Measurements from ENCODE around the gene PTGES3. TPM values are rescaled to one million over a fixed set of nuclear protein-coding genes. Genes with fewer than 3 reads are reported as not detected.
A peak's percentile ranks its signal among the peaks of the same experiment; 100 is the strongest.

The PTGES3 gene
- total and polyA plus RNA-seq, 2 of the 8 experiments (the other 6 are each of a cell fraction or from before 2014, with no cell fraction given): 111 to 464 TPM

DNA sequence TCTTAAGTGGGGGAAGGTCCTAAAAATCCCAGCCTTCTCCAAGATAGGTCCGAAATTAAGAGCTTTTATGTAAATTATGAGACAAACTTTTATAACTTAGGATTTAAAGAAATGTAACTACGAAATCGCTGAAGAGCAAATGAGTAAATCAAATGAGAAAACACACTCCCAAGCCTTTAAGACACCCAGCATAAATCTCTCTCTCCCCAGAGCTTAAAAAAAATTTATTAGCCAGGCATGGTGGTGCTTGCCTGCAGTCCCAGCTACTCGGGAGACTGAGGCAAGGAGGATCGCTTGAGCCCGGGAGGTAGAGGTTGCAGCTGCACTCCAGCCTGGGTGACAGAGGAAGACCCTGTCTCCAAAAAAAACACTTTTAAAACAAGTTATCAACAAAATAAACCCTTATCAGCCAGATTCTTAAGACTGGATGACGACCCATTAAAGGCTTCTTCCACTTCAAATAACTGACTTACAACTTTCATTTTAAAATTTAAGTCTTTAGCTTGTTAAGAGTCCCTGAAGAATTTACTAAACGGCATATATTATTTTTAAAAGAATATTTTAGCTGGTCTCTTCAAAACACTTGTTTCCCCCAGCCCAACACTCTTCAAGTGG lies 3.2 kb downstream of the PTGES3 start:
- peaks cover 20 to 28% of the 10 kb centered on the region in 2 experiments for H4K20me1 ChIP-seq (replicated peaks in 1 of 2; ENCODE audit: control insufficient read depth in 1 of 2, insufficient read depth in 2 of 2, low read length in 2 of 2)
- no peak for FAIRE-seq
- no peak overlapping the region; a peak in 2 of 7 replicates for H3K9ac ChIP-seq (replicated peaks in 1 of 4; ENCODE audit: extremely low read depth in 1 of 4, low read depth in 3 of 4, low read length in 3 of 4)
- no peak for TF ChIP-seq TEAD4 (IDR thresholded peaks at IDR 0.05; ENCODE audit: low read depth, low read length)
- TF ChIP-seq SIRT6 (IDR thresholded peaks at IDR 0.05; ENCODE audit: low read length): no peak
- no peak for TF ChIP-seq MAFK (IDR thresholded peaks at IDR 0.05; ENCODE audit: low read depth, low read length)
- no peak for TF ChIP-seq TCF12 (IDR thresholded peaks at IDR 0.05; ENCODE audit: low read depth, low read length)
- no peak for TF ChIP-seq EP300 (IDR thresholded peaks at IDR 0.05; ENCODE audit: borderline replicate concordance in 1 of 2, low read depth in 2 of 2, low read length in 2 of 2)
- no peak for TF ChIP-seq BCL11A (IDR thresholded peaks at IDR 0.05; ENCODE audit: low read depth in 2 of 2, low read length in 2 of 2)
- no peak for TF ChIP-seq RBBP5 (IDR thresholded peaks at IDR 0.05; ENCODE audit: borderline replicate concordance, low read depth, low read length)
- no peak for TF ChIP-seq EZH2 (IDR thresholded peaks at IDR 0.05; ENCODE audit: low read depth, low read length, severe bottlenecking)
- TF ChIP-seq POLR2A (IDR thresholded peaks at IDR 0.05; ENCODE audit: control extremely low read depth in 1 of 2, low read depth in 2 of 2, low read length in 2 of 2): no peak
- no peak for TF ChIP-seq CREB1 (IDR thresholded peaks at IDR 0.05)
- no peak for TF ChIP-seq GABPA (IDR thresholded peaks at IDR 0.05; ENCODE audit: borderline replicate concordance, insufficient read depth, low read length)
- TF ChIP-seq KDM4A (IDR thresholded peaks at IDR 0.05; ENCODE audit: low read depth, low read length, severe bottlenecking): no peak
- TF ChIP-seq SIX5 (IDR thresholded peaks at IDR 0.05; ENCODE audit: low read depth, low read length): no peak

More for the DNA sequence above, 3.2 kb downstream of the PTGES3 start:
- Histone ChIP-seq H2BK12ac (ENCODE audit: low read depth, low read length) (no peak overlapping the region), H3K23ac (ENCODE audit: insufficient read length) (no peak overlapping the region), H3K27ac (ENCODE audit: low read depth, low read length) (no peak overlapping the region), H2BK120ac (replicated peaks; ENCODE audit: low read depth, low read length) (no peak overlapping the region), H3K14ac (ENCODE audit: insufficient read length) (no peak overlapping the region), H3K79me2 (ENCODE audit: control insufficient read depth in 1 of 2, insufficient read depth in 2 of 2, low read length in 2 of 2) (peaks cover 67 to 79% of the 10 kb centered on the region in 2 experiments), H3K4me2 (ENCODE audit: insufficient read depth in 1 of 2, low read depth in 2 of 2, low read length in 2 of 2) (peak overlapping the region; percentile 40 to 100), H3K4ac (replicated peaks; ENCODE audit: insufficient read length, low read depth, low read length) (no peak overlapping the region), H3K27me3 (replicated peaks in 1 of 4; ENCODE audit: control insufficient read depth in 3 of 4, extremely low read depth in 1 of 4, insufficient read depth in 3 of 4, low read length in 3 of 4) (no peaks in the 10 kb centered on the region), H4K8ac (ENCODE audit: extremely low read depth, insufficient read depth, low read length) (no peak overlapping the region), H2BK5ac (ENCODE audit: low read depth, low read length) (no peak overlapping the region), H2BK20ac (ENCODE audit: low read length) (no peak overlapping the region), H4K5ac (ENCODE audit: insufficient read length, low read depth, low read length) (no peak overlapping the region), H3K18ac (ENCODE audit: extremely low read depth, low read length) (no peak overlapping the region), H3K9me3 (ENCODE audit: insufficient read depth in 2 of 2, low read depth in 1 of 2, low read length in 1 of 2) (no peaks in the 10 kb centered on the region), H3K23me2 (ENCODE audit: low read depth, low read length) (peaks cover 7% of the 10 kb centered on the region), H3K56ac (replicated peaks; ENCODE audit: insufficient read length, low read depth, low read length) (no peak overlapping the region), H2AK5ac (ENCODE audit: low read depth, low read length) (no peak overlapping the region), H2BK15ac (ENCODE audit: low read length) (no peak overlapping the region), H3K4me1 (replicated peaks in 1 of 4; ENCODE audit: control insufficient read depth in 3 of 4, insufficient read depth in 4 of 4, low read length in 3 of 4) (peaks cover 0 to 3% (median 0%) of the 10 kb centered on the region in 4 experiments; a peak in 3 of 7 replicates), H2AFZ (ENCODE audit: low read length) (no peak overlapping the region), H3K36me3 (ENCODE audit: control insufficient read depth in 2 of 4, insufficient read depth in 4 of 4, low read length in 3 of 4) (peaks cover 0 to 25% (median 2%) of the 10 kb centered on the region in 4 experiments; a peak in 2 of 8 replicates), H4K91ac (replicated peaks; ENCODE audit: insufficient read length, low read length) (no peak overlapping the region), H3K79me1 (ENCODE audit: low read depth, low read length) (no peaks in the 10 kb centered on the region; the same call in 1 of the 2 replicates), H3K4me3 (ENCODE audit: extremely low read depth in 1 of 4, insufficient read depth in 2 of 4, low read depth in 3 of 4, low read length in 4 of 4) (peak overlapping the region in 3 of 4 experiments; percentile 11 to 81 (median 14); a peak in 5 of 8 replicates)
- WGBS, 2 experiments (ENCODE audit: extremely low coverage in 1 of 2, insufficient coverage in 1 of 2, insufficient read length in 1 of 2, insufficient replicate concordance in 2 of 2, low coverage in 1 of 2, low lambda C conversion rate in 2 of 2, missing lambda C conversion rate in 1 of 2): 87% methylated on average over 8 of the region's 8 CpGs; no CpG with 5 or more reads in 1 of the 2 experiments
- DNase-seq (ENCODE audit: low read depth in 1 of 2, low spot score in 2 of 2): no peak
- POLR2A ChIA-PET (ENCODE audit: partially characterized antibody): interaction anchor here (0.7 to 52.4 kb wide), 9 partner anchors 12 to 55 kb away, joined by 3 to 1406 read pairs (median 46); partner anchors contain the start of genes ATP5F1B, BAZ2A, NACA and PRIM1
- CTCF ChIA-PET (ENCODE audit: partially characterized antibody): interaction anchor here (0.8 to 2.7 kb wide), 2 partner anchors 49 to 74 kb away, joined by 3 to 10 read pairs; no protein-coding TSS in a partner anchor
